GM18951 (cell line): ENCODE measurements around the gene KRTAP9-7.

ENCODE experiments used
- POLR2A ChIP-seq: IDR thresholded peaks from 4 replicates; pipeline ENCODE4 v1.6.1; 2011; ENCODE audit warnings: mild to moderate bottlenecking; ENCODE audit not compliant: insufficient read length, insufficient read depth; ENCODE audit errors: extremely low read depth
- in situ Hi-C: fragments of 300-500 bp; cut with MboI; formaldehyde crosslinking; loops from one replicate; pipeline ENCODE4 v1.12.0; 2022; ENCODE audit warnings: low sequenced_read_pairs, mixed read lengths, inconsistent platforms; ENCODE audit not compliant: unreplicated experiment

KRTAP9-7 gene

GRCh38 chr17:41298458-41299135 is 23.1 kb downstream of the KRTAP9-7 start:
- TF ChIP-seq POLR2A, result no peak
- in situ Hi-C loops, result no loop called here

GRCh38 chr17:41301204-41301790 is 25.8 kb downstream of the KRTAP9-7 start:
- TF ChIP-seq POLR2A, result no peak
- in situ Hi-C loops, result no loop called here

- TF ChIP-seq POLR2A, result no peak
- in situ Hi-C loops, result no loop called here
These were observed 26.7 kb downstream of the KRTAP9-7 start, which contains the start of gene KRTAP29-1 for GRCh38 chr17:41301916-41302901. Gene KRTAP29-1, minus strand, starts transcription at chr17:41302851. Its CDS starts 0 bp downstream, at chr17:41302851.

GRCh38 chr17:41302981-41303380 is 27.5 kb downstream of the KRTAP9-7 start:
- TF ChIP-seq POLR2A, result no peak
- in situ Hi-C loops, result no loop called here

GRCh38 chr17:41304091-41304490 is 28.6 kb downstream of the KRTAP9-7 start:
- in situ Hi-C loops, result no loop called here

GRCh38 chr17:41307647-41308046 is 32.1 kb downstream of the KRTAP9-7 start:
- in situ Hi-C loops, result no loop called here
- no peak for TF ChIP-seq POLR2A

More at GRCh38 chr17:41304091-41304490, 28.6 kb downstream of the KRTAP9-7 start:
- no peak for TF ChIP-seq POLR2A

GRCh38 chr17:41308251-41308917 is 32.9 kb downstream of the KRTAP9-7 start:
- TF ChIP-seq POLR2A, result no peak
- in situ Hi-C loops, result no loop called here

GRCh38 chr17:41308918-41309359 is 33.4 kb downstream of the KRTAP9-7 start, which contains the start of gene KRTAP16-1:
Gene KRTAP16-1, minus strand, starts transcription at chr17:41309309. Its CDS starts 56 bp downstream, at chr17:41309253.
- no peak for TF ChIP-seq POLR2A
- in situ Hi-C loops, result no loop called here

GRCh38 chr17:41311111-41311510 is 35.6 kb downstream of the KRTAP9-7 start:
- no peak for TF ChIP-seq POLR2A
- in situ Hi-C loops, result no loop called here

- in situ Hi-C loops, result no loop called here
- TF ChIP-seq POLR2A, result no peak
These were observed 39.8 kb downstream of the KRTAP9-7 start, which contains the start of gene KRTAP17-1 for GRCh38 chr17:41315204-41315794. Gene KRTAP17-1, minus strand, starts transcription at chr17:41315710. Its CDS starts 60 bp downstream, at chr17:41315650.

GRCh38 chr17:41315814-41316445 is 40.4 kb downstream of the KRTAP9-7 start:
- TF ChIP-seq POLR2A, result no peak
- in situ Hi-C loops, result no loop called here

- TF ChIP-seq POLR2A, result no peak
- in situ Hi-C loops, result no loop called here
These were observed 42.7 kb downstream of the KRTAP9-7 start for GRCh38 chr17:41318231-41318630.
